Peyer's patch (tissue), 4 donors: ENCODE measurements around the gene AGBL4.

Source experiments
- POLR2A ChIP-seq, 2 donors: fragments of 450-650 bp; IDR thresholded peaks; one replicate each; pipeline ENCODE4 v1.5.1; 2017; ENCODE audit warnings: antibody characterized with exemption in 2 of 2, mild to moderate bottlenecking in 2 of 2, moderate library complexity in 2 of 2
- TF ChIP-seq, protein P1 (sequence below), 6 experiments: fragments of 450-650 bp in 4 of 6; fragments of 200-600 bp in 2 of 6; sonication (generic) in 1 of 6; IDR thresholded peaks; one replicate each; pipeline ENCODE4 v1.5.1; 2017 to 2019; ENCODE audit warnings: antibody characterized with exemption in 6 of 6, mild to moderate bottlenecking in 3 of 6, moderate library complexity in 1 of 6

GRCh38 chr1:48898894-48899293 is 1124.9 kb downstream of the AGBL4 start:
- TF ChIP-seq, protein P1, sequence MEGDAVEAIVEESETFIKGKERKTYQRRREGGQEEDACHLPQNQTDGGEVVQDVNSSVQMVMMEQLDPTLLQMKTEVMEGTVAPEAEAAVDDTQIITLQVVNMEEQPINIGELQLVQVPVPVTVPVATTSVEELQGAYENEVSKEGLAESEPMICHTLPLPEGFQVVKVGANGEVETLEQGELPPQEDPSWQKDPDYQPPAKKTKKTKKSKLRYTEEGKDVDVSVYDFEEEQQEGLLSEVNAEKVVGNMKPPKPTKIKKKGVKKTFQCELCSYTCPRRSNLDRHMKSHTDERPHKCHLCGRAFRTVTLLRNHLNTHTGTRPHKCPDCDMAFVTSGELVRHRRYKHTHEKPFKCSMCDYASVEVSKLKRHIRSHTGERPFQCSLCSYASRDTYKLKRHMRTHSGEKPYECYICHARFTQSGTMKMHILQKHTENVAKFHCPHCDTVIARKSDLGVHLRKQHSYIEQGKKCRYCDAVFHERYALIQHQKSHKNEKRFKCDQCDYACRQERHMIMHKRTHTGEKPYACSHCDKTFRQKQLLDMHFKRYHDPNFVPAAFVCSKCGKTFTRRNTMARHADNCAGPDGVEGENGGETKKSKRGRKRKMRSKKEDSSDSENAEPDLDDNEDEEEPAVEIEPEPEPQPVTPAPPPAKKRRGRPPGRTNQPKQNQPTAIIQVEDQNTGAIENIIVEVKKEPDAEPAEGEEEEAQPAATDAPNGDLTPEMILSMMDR (IDR thresholded peaks at IDR 0.05), result no peak
- no peak for TF ChIP-seq POLR2A (IDR thresholded peaks at IDR 0.05)
